NCI-H2081 (cell line): Measurements from ENCODE around the gene GPR62.
"Not testable (repeated sequence)": the region's sequence is repeated elsewhere in the genome, so short reads cannot be mapped to it uniquely, and the experiment has no call there.

Experiments used
- DNase-seq, 2 experiments: peaks; one replicate each; lab custom pipeline; 2025; lab: John Stamatoyannopoulos, UW

The GPR62 gene

DNA sequence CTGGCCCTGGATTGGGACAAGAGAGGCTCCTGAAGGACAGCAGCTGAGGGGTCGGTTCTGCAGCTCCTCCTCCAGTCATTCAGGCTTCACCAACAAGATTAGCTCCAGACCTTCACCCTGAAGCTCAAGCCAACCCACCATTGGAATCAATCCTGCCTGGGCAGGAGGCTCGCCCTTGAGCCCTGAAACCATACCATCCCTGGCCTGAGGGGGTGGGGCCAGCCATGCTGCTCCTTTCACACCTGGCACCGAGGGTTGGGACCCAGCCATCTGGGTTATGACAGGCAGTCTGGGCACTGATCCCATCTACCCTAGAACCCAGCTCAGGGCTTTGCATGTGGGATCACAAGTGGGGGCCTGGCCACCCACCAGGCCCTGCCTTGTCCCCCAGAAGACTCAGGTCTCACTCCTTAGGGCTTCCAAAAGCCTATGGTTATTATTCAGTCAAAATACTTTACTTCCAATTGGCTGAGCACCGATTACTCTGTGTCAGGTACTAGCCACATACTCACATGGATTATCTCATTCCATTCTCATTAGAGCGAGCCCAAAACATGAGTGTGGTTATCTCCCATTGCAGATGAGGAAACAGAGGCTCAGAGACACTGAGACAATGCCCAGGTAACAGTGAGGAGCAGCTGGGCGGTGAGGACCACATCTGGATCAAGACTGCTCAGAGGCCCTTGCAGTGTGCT lies 15.6 kb downstream of the GPR62 start:
- no peak for DNase-seq

DNA sequence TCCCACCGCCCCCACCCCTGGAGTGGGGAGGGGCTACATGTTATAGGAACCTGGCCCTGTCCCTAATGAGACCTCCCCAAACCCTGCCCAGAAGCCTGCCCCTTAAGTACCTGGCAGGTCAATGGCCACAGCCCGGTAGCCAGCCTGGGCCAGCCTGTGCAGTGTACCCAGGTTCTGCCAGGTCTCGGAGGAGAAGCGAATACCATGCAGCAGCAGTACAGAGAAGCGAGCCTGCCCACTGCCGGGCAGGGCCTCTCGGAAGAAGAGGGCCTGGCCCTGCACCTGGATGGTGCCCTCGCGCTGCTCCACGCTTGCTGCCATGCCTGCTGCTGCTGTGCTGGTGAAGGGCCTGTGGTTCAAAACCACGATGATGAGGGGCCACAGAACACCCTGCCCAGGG lies 16.2 kb downstream of the GPR62 start:
- DNase-seq = no peak

DNA sequence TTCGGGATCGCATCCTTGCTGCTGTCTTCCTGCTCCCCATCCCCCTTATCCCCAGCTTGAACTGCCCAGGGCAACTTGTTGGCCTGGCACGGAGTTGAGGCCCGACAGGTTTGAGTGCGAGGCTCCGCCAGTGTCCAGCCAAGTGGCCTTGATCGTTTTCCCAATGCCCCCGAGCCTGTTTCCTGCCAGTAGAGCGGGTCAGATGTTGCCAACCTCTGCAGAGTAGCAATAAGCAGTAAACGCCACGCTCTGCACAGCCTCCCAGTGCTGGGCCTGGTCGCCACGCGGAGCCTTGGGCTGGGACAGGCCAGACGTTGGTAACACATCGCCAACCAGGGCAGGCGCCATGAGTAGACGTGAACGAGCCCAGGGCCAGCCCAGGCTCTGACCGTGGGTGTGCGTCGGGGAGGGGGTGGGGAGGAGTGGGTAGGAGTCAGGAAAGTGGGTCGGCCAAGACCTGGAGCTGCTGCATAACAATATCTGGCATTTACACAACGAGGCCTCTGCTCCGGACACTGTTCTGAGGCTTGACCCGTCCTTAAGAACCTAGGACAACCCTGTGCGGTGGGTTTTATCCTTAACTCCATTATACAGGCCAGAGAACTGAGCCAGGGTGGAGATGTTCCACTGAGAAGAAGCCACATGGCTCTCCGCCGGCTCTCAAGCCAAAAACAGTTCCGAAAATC lies 19.2 kb downstream of the GPR62 start:
- peak in 1 of 2 experiments; percentile 15 for DNase-seq

DNA sequence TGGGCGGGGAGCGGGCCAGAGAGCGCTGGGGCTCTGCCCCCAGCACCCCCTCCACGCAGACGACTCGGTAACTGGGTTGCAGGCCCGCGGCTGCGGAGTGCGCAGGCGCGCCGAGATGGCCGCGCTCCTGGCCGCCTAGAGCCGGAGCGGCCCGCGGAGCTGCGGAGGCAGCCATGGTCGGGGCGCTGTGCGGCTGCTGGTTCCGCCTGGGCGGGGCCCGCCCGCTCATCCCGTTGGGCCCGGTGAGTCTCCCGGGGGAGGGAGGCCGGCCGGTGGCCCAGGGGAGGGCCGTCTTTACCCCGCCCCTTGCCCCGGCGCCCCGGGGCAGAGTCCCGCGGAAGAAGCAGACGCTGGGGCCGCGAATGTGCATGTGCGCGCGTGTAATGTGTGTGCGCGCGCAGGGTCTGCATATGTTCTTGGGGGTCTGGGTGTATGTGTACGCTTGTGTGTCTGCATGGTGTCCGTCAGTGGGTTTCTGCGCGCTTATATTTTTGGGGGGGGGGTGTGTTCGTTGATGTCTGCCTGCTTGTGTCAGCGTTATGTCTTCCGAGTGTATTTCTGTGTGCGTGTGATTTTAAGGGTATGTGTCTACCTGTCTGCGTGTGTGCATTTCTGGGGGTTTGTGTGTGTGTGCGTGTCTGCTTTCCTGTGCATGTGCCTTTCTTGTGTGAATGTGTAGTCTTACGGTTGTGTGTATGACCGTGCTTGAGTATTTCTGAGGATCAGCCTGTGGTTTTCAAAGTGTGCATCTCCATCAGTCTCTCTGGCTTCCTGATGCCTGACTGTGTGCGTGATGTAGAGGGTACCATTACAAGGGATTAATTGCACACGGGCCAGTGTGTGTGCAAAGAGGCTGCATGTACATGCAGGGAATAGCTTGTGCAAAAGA lies 20.0 kb downstream of the GPR62 start, which contains the start of gene ABHD14A:
ABHD14A (plus strand) TSS at position 102 of the 889 bp plus-strand sequence; CDS start at position 174, 72 bp downstream.
- peak; percentile 59 to 61 for DNase-seq

DNA sequence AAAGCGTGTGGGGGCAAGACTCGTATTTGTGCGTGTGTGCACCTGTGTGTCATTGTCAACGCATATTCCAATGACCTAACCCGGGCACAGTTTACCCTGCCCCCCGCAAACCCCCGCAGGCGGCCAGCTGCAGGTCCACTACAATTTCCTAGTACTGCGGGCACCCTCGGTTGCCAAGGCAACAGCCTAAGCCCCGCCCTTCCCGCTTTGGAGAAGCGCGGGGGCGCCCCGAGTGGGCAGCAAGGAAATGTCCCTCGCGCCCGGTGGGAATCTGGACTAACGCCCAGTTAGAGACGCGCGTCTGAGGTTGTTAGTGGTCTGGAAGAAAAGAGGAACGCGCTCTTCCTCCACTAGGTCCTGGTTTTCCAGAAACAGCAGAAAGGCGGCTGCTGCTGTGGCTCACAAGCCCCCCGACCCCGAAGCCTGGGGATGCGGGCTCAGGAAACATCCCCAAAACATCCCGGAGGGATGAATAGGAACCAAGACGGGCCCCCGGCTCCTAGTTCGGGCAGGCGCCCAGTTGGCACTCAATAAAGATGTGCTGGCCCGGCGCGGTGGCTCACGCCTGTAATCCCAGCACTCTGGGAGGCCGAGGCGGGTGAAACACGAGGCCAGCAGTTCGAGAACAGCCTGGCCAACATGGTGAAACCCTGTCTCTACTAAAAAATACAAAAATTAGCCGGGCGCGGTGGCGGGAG lies 20.8 kb downstream of the GPR62 start:
- DNase-seq = peak; percentile 20 to 21

DNA sequence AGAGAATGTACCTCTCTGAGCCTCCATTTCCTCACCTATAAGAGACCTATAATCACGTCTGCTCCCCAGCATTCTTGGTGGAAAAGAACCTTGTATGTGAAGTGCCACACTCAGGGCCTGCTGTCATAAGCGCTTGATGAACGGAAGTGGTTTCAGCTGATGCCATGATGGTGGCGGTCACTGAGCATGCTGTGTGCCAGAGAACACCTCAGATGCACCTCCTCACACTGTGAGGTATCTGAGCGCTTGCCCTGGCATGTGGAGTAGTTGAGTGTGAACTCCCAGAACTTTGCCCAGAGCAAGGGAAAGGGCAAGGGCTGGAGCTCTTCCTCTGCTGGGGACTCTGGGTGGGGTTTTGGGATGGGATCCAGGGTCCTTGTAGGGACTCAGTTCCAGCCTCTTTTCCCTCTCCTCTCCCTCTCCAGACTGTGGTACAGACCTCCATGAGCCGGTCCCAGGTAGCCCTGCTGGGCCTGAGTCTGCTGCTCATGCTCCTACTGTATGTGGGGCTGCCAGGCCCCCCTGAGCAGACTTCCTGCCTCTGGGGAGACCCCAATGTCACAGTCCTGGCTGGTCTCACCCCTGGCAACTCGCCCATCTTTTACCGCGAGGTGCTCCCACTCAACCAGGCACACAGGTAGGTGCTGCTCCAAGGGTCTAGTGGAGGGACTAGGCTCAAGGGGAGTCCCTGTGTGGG lies 22.4 kb downstream of the GPR62 start:
- no peak for DNase-seq

DNA sequence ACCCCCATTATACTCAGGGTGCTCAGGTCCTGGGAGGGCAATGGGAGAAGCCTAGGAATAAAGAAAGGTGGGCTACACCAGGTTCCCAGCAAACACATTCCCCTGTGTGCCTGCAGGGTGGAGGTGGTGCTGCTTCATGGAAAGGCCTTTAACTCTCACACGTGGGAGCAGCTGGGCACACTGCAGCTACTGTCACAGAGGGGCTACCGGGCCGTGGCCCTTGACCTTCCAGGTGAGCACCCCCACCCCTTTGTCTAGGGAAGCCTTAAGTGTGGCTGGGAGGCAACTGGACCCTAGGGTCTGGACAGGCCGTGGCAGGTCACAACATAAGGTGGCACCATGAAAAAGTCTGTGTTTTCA lies 22.9 kb downstream of the GPR62 start:
- DNase-seq = no peak

DNA sequence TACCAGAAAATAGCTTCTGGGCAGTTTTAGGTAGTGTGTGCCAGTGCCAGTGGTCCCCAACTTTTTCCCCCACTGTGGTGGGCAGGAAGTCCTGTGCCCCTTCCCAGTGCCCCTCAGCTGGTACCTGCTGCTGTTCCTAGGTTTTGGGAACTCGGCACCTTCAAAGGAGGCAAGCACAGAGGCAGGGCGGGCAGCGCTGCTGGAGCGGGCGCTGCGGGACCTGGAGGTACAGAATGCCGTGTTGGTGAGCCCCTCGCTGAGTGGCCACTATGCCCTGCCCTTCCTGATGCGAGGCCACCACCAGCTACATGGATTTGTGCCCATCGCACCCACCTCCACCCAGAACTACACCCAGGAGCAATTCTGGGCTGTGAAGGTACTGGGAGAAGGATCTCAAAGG lies 25.1 kb downstream of the GPR62 start:
- no peak for DNase-seq

DNA sequence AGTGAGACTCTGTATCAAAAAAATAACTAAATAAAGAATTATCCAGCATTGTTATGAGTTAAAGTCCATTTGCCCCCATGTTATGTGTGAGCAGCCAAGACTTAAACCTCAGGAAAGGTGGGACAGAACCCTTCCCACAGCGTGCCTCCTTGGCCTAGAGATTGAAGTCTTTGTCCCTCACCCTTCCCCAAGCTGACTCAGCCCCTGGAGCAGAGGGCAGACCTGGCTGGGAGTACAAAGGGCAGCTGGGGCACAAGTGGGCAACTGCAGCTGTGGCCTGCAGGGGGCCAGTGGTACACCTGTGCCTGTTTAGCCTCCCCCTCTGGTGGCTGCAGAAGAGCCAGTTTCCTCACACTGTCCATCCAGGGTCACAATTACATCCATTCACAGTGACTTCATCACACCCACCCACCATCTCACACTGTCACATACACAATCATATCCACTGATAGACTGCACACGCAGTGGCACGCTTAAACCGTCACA lies 27.2 kb downstream of the GPR62 start:
- DNase-seq = peak; percentile 14 to 48

DNA sequence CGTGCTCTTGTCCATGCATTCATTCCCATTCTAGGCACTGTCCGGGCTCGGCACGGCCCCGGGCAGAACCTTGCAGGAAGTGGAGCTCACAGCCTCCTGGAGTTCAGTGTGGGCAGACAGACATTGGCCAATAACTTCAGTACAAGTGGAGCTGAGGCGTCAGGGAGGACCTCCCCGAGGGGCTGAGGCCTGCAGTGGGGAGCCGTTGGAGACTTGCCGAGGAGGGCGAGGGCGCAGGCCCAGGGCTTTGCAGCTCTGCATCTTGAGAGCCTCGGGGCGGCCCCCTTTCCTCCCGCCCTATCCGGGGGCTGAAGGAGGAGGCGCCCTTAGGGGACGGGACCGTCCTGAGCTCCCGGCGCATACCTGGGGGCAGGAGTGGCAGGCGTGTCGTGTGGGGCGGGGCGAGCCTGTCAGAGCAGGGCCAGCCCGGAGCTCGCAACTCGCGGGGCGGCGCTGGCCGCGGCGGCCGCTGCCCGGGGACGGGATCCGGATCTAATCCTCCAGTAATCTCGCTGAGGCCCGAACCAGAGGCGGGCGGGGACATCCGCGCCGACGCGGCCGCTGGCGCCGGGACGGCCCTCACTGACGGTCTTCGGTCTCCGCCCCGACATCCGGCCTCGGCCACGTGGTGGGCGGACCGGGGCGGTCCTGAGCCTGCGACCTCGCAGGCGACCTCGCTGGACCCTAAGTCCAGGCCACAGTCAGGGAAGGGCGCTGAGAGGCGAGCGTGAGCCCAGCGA lies 27.8 kb downstream of the GPR62 start, which contains the start of gene ACY1:
ACY1 (plus strand) TSS at position 698 of the 740 bp plus-strand sequence. CDS start 530 bp downstream, outside the sequence.
- peak; percentile 24 to 70 for DNase-seq

DNA sequence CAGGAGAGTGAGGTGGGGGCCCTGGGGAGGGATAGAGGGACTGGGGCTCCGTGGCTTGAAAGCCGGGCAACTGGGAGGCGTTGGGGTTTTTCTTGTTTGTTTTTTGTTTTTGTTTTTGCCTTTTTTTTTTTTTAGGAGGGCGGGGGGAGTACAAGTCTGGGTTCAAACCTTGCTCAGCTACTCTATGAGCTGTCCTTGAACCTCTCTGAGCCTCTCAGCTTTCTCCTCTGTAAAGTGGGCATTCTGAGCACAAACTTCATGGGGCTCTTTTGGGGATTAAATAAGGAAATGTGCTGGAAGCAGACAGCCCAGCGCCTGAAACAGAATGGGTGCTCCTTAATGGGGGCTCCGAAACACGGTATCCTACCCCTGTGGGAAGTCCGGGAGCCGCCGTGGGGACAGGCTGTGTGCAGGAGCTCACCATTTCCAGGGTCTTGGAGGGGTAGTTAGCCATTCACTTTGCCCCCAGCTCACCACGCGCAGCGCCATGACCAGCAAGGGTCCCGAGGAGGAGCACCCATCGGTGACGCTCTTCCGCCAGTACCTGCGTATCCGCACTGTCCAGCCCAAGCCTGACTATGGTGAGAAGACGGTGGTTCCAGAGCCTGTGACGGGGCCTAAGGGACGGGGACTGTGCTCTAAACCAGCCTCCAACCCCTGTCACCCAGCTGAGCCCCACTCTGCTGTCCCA lies 28.5 kb downstream of the GPR62 start:
- no peak for DNase-seq

DNA sequence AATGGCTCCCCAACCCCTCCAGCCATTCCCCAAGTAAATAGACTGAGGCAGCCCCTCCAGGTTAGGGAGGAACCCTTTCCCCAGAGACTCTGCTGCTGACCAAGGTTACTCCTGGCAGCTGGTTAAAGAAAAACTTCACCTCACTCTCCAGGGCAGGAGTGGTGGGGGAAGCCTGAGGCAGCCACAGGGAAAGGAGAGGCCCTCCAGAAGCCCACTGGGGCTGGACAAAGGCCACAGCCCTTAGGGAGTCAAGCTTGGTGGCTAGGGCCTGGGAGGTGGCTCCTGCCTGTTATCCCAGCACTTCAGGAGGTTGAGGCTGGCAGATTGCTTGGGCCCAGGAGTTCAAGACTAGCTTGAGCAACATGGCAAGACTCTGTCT lies 29.1 kb downstream of the GPR62 start:
- no peak for DNase-seq

DNA sequence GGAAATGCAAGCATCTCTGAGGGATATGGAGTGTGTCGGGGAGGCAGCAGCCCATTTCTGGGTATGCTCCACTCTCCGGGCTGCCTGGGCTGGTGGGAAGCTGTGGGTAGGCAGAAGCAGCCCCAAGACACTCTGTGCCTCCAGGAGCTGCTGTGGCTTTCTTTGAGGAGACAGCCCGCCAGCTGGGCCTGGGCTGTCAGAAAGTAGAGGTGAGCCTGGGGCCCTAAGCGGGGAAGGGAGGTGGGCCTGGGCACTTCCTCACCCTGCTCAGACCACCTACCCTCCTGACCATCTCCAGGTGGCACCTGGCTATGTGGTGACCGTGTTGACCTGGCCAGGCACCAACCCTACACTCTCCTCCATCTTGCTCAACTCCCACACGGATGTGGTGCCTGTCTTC lies 29.9 kb downstream of the GPR62 start:
- no peak for DNase-seq

DNA sequence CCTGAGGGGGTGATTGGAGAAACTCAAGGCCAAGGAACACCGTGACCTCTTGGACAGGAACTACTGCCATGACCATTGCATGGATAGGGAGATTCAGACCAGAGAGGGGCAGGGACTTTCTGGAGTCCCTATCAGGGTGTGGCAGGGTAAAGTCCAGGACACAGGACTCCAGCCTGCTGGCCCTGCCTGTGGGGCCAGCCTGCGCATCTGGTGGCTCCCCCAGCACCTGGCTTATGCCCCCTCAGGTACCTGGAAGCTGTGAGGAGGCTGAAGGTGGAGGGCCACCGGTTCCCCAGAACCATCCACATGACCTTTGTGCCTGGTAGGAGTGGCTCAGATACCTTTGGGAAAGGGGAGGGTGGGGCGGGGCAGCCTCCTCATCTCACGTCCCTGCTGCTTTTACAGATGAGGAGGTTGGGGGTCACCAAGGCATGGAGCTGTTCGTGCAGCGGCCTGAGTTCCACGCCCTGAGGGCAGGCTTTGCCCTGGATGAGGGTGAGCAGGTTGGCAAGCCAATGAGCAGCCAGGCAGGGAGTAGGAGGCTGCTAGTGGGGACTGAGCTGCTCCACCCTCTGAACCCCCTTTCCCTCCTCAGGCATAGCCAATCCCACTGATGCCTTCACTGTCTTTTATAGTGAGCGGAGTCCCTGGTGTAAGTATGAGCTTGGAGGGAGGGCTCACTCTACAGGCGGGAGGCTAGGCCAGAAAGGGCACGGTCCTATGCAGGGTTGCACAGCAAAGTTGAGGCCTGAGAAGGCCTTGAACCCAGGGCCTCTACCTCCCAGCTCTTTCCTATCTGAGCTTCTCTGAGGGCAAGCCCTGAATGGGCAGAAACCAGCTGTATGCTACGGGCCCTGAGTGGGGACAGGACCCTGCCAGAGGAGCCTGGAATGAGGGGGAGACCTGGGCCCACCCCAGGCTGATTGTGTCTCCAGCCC lies 31.1 kb downstream of the GPR62 start:
- no peak for DNase-seq

DNA sequence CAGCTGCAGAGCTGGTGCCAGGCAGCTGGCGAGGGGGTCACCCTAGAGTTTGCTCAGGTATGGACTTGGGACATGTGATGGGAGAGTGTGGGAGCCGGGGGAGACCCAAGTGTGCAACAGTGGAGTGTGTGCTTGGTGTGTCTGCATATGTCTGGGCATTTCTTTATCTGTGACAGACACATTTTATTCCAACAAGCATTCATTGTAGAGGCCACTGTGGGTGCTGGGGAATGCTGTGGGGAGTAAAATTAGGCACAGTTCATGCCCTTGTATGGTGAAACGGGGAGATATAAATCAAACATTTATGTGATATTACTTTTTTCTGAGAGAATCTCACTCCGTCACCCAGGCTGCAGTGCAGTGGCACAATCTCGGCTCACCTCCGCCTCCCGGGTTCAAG lies 32.4 kb downstream of the GPR62 start:
- DNase-seq = no peak

DNA sequence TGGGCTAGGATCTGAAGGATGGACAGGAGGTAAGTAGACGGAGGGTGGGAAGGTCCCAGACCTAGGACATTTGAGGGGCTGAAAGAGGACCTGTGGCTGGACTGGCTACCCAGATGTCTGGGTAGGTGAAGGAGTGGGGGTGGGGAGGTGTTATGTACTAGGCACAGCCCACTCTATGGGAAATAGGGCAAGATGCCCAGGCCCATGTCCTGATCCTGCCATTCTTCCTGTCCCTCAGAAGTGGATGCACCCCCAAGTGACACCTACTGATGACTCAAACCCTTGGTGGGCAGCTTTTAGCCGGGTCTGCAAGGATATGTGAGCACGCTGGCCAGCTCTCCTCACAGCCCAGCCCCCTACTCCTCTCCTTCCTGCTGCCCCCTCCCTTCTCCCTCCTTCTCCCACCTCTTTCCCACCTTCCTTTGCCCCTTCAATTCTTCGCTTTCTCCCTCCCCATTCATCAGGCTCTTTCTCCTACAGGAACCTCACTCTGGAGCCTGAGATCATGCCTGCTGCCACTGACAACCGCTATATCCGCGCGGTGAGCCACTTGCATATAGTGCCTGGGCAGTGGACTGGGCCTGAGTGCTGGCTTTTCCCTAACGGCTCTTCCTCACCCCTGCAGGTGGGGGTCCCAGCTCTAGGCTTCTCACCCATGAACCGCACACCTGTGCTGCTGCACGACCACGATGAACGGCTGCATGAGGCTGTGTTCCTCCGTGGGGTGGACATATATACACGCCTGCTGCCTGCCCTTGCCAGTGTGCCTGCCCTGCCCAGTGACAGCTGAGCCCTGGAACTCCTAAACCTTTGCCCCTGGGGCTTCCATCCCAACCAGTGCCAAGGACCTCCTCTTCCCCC lies 33.3 kb downstream of the GPR62 start:
- no peak for DNase-seq

DNA sequence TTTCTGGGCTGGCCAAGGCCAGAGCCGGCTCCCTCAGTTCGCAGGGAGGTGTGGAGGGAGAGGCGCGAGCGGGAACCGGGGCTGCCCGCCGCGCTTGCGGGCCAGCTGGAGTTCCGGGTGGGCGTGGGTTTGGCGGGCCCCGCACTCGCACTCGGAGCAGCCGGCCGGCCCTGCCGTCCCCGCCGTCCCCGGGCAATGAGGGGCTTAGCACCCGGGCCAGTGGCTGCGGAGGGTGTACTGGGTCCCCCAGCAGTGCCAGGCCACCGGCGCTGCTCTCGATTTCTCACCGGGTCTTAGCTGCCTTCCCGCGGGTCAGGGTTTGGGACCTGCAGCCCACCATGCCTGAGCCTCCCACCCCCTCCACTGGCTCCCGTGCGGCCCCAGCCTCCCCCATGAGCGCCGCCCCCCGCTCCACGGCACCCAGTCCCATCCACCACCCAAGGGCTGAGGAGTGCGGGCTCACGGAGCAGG lies 35.4 kb downstream of the GPR62 start:
- not testable (repeated sequence) for DNase-seq
